DMS114 treated with DMSO at 0.1 percent for 48 hours (cell line): ENCODE measurements around the gene HP1BP3.
A peak's percentile ranks its signal among the peaks of the same experiment; 100 is the strongest.

Experiments used
- DNase-seq: peaks from one replicate; lab custom pipeline; 2025; ENCODE audit not compliant: unreplicated experiment; lab: John Stamatoyannopoulos, UW

The HP1BP3 gene

GRCh38 chr1:20712215-20712577, 74.9 kb downstream of the HP1BP3 start:
- DNase-seq: no peak

- DNase-seq: no peak
Measured at GRCh38 chr1:20711285-20712214, 75.6 kb downstream of the HP1BP3 start.

GRCh38 chr1:20710469-20711284, 76.4 kb downstream of the HP1BP3 start:
- DNase-seq: no peak

- DNase-seq: no peak
Measured at GRCh38 chr1:20709868-20710267, 77.2 kb downstream of the HP1BP3 start.

- no peak for DNase-seq
Measured at GRCh38 chr1:20708891-20709290, 78.2 kb downstream of the HP1BP3 start.

- no peak for DNase-seq
Measured at GRCh38 chr1:20708057-20708456, 79.0 kb downstream of the HP1BP3 start.

- no peak for DNase-seq
Measured at GRCh38 chr1:20706841-20707240, 80.3 kb downstream of the HP1BP3 start.

- no peak for DNase-seq
Measured at GRCh38 chr1:20705203-20705755, 81.8 kb downstream of the HP1BP3 start.

GRCh38 chr1:20704390-20705202, 82.5 kb downstream of the HP1BP3 start:
- DNase-seq: no peak

- DNase-seq: no peak
Measured at GRCh38 chr1:20703124-20703756, 83.9 kb downstream of the HP1BP3 start.

- DNase-seq: no peak
Measured at GRCh38 chr1:20702416-20702815, 84.7 kb downstream of the HP1BP3 start.

GRCh38 chr1:20701847-20702246, 85.3 kb downstream of the HP1BP3 start:
- DNase-seq: no peak

- DNase-seq: no peak
Measured at GRCh38 chr1:20701446-20701845, 85.7 kb downstream of the HP1BP3 start.

GRCh38 chr1:20700636-20701215, 86.4 kb downstream of the HP1BP3 start:
- no peak for DNase-seq

GRCh38 chr1:20699558-20699957, 87.5 kb downstream of the HP1BP3 start:
- DNase-seq: no peak

- DNase-seq: no peak
Measured at GRCh38 chr1:20698195-20698910, 88.8 kb downstream of the HP1BP3 start.

GRCh38 chr1:20697563-20697962, 89.5 kb downstream of the HP1BP3 start:
- DNase-seq: no peak

GRCh38 chr1:20696397-20697333, 90.4 kb downstream of the HP1BP3 start:
- peak; percentile 77 for DNase-seq
